ENCODE measurements around the gene CLTC. TPM values are rescaled to one million over a fixed set of nuclear protein-coding genes. Genes with fewer than 3 reads are reported as not detected.

Gene CLTC
- total RNA-seq, 1 donor from 2014 or later = 88.7 TPM

DNA sequence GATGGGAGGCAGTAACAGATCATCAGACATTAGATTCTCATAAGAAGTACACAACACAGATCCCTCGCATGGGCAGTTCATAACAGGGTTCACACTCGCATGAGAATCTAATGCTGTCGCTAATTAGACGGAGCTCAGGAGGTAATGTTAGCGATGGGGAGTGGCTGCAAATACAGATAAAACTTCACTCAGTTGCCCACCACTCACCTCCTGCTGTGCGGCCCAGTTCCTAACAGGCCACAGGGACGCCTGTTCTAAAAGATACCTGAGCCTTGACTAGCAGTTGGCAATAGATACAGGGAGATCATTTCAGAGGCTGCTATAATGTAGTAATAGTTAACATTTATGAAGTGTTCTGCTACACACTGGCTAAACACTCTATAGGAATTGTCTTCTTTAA, 82.6 kb downstream of the CLTC start:
- no peak overlapping the region for H3K27ac ChIP-seq
- no peak overlapping the region for H3K4me3 ChIP-seq
- intact Hi-C loops (cut with DNase I) = loop anchor here (10.0 kb wide), 1 partner anchor 972 kb away; the partner anchor contains the start of gene BCAS3
- H3K36me3 ChIP-seq = peaks cover 22 to 29% of the 10 kb centered on the region in 2 donors
- TF ChIP-seq, protein P1, sequence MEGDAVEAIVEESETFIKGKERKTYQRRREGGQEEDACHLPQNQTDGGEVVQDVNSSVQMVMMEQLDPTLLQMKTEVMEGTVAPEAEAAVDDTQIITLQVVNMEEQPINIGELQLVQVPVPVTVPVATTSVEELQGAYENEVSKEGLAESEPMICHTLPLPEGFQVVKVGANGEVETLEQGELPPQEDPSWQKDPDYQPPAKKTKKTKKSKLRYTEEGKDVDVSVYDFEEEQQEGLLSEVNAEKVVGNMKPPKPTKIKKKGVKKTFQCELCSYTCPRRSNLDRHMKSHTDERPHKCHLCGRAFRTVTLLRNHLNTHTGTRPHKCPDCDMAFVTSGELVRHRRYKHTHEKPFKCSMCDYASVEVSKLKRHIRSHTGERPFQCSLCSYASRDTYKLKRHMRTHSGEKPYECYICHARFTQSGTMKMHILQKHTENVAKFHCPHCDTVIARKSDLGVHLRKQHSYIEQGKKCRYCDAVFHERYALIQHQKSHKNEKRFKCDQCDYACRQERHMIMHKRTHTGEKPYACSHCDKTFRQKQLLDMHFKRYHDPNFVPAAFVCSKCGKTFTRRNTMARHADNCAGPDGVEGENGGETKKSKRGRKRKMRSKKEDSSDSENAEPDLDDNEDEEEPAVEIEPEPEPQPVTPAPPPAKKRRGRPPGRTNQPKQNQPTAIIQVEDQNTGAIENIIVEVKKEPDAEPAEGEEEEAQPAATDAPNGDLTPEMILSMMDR (IDR thresholded peaks at IDR 0.05) = no peak
- no peaks in the 10 kb centered on the region for H3K27me3 ChIP-seq
- peaks cover 6 to 13% of the 10 kb centered on the region in 2 donors for H3K4me1 ChIP-seq
- H3K9me3 ChIP-seq = no peaks in the 10 kb centered on the region
- DNase-seq (ENCODE audit: low spot score in 2 of 2) = no peak

DNA sequence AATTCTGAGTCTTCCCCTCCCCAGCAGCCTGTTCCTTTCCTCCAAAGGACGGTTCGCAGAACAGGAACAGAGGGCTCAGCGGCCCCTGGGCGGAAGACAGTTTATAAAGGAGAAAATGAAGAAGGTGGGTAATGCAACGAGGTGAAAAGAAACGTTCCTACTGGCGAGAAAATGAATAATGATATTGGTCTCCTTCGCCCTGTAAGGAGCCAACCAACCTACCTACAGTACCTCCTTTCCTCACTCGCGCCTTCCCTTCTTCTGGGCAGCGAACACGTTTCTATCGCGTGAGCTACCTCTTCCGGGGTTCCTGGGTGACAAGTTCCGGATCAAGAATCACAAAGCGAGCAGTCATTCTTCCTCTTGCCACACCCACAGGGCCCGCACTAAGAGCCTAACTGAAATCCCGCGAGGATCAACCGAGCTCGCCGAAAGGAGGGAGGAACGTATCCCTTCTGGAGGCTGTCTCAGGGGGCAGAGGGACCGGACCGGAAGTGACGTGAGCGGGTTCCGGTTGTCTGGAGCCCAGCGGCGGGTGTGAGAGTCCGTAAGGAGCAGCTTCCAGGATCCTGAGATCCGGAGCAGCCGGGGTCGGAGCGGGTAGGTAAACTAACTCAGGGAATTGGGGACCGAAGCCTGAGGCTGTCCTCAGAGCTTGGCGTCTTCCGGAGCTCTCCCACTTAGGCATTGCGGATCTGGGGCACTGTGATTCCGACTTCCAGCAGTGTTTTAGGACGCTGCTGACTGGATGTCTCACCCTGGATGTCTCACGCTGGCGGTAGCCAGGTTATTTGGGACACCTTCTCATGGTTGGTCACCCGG, 87.7 kb downstream of the CLTC start, which contains the start of the genes PTRH2 and VMP1:
PTRH2 (minus strand) TSS at position 282 of the 822 bp plus-strand sequence. CDS start 9,452 bp downstream, outside the sequence.
VMP1 (plus strand) TSS at position 506 of the 822 bp plus-strand sequence. CDS start 23,793 bp downstream, outside the sequence.
- H3K9me3 ChIP-seq = no peaks in the 10 kb centered on the region
- H3K4me3 ChIP-seq = peak within 1 kb of the TSS; percentile 75 to 90
- peak within 1 kb of the TSS; percentile 91 to 95 for H3K27ac ChIP-seq
- peaks cover 9 to 26% of the 10 kb centered on the region in 2 donors for H3K4me1 ChIP-seq
- TF ChIP-seq, protein P1 (IDR thresholded peaks at IDR 0.05) = no peak
- peaks cover 0 to 5% of the 10 kb centered on the region in 2 donors for H3K36me3 ChIP-seq
- H3K27me3 ChIP-seq = no peaks in the 10 kb centered on the region
- DNase-seq (ENCODE audit: low spot score in 2 of 2) = peak; percentile 98 to 99
- intact Hi-C loops (cut with DNase I) = loop anchor here (1.0 to 10.0 kb wide), 2 partner anchors 88 to 967 kb away; partner anchors contain the start of genes BCAS3 and CLTC

DNA sequence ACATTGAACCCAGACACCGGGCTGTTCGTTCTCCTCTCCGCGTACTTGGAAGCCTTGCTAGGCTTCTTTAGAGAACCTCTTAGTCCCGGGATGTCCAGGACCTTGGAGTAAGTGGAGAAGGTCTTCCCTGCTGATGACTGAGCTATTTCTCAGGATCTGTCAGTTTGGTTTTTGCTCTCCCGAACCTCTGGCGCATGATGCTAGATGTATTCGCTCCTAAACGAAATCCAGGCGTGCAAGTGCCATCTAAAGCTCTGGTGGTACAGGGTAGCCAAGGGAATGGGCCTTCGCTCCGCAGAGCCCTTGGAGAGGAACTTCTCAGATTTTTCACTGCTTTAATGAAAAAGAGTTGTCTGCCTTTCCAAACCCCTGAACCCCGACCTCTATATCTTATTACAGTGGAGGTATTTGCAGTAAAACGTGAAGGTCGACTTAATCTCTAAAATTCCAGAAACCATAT, 88.3 kb downstream of the CLTC start:
- H3K36me3 ChIP-seq = no peaks in the 10 kb centered on the region
- H3K4me3 ChIP-seq = peak overlapping the region; percentile 75 to 90
- H3K27me3 ChIP-seq = no peaks in the 10 kb centered on the region
- no peaks in the 10 kb centered on the region for H3K9me3 ChIP-seq
- DNase-seq (ENCODE audit: low spot score in 2 of 2) = no peak
- H3K4me1 ChIP-seq = peaks cover 9 to 26% of the 10 kb centered on the region in 2 donors
- TF ChIP-seq, protein P1 (IDR thresholded peaks at IDR 0.05) = no peak
- H3K27ac ChIP-seq = peak overlapping the region; percentile 91 to 95
- intact Hi-C loops (cut with DNase I) = loop anchor here (1.0 to 10.0 kb wide), 2 partner anchors 89 to 967 kb away; partner anchors contain the start of genes BCAS3 and CLTC

DNA sequence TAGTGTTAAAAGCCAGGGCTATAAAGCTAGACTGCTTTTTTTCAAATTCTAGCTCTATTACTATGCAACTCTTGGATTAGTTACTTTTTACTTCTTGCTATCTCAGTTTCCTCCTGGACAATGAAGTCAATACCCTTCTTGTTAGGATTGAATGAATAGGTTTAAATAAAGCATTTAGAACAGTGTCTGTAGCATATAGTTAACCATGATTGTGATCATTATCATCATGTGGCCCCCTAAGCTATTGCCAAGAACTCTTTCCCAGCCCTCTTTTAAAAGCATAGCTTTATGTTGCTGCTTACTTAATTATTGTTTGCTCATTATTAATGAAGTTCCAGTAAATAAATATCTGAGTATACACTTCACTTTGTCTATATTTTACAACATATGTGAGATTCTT, 92.2 kb downstream of the CLTC start:
- H3K27ac ChIP-seq = no peak overlapping the region
- no peak overlapping the region for H3K4me3 ChIP-seq
- no peaks in the 10 kb centered on the region for H3K9me3 ChIP-seq
- no peak for DNase-seq (ENCODE audit: low spot score in 2 of 2)
- H3K4me1 ChIP-seq = peaks cover 3 to 12% of the 10 kb centered on the region in 2 donors
- no peaks in the 10 kb centered on the region for H3K27me3 ChIP-seq
- TF ChIP-seq, protein P1 (IDR thresholded peaks at IDR 0.05) = no peak
- H3K36me3 ChIP-seq = no peaks in the 10 kb centered on the region
- intact Hi-C loops (cut with DNase I) = no loop called here

DNA sequence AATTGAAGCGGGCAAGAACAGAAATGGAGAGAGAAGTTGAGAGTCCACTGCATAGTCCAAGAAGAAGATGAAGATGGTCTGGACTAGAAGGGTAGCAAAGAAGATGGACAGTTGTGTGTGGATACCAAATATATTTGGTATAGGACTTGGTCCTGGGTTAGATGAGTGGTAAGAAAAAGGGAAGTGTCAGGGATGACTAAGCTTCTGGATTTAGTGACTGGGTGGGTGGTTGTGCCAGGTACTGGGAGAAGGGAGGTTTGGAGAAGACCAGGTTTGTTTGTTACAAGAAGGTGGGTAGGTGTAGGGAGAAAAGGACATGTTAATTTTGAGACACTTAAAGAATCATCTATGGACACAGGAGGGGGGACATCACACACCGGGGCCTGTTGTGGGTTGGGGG, 93.2 kb downstream of the CLTC start:
- no peaks in the 10 kb centered on the region for H3K27me3 ChIP-seq
- no peaks in the 10 kb centered on the region for H3K36me3 ChIP-seq
- TF ChIP-seq, protein P1 (IDR thresholded peaks at IDR 0.05) = no peak
- H3K27ac ChIP-seq = no peak overlapping the region
- H3K4me1 ChIP-seq = peaks cover 3 to 12% of the 10 kb centered on the region in 2 donors
- no peak for DNase-seq (ENCODE audit: low spot score in 2 of 2)
- no peak overlapping the region for H3K4me3 ChIP-seq
- H3K9me3 ChIP-seq = no peaks in the 10 kb centered on the region
- intact Hi-C loops (cut with DNase I) = no loop called here
